GM06990 (cell line): ENCODE results near the gene DBI.

Source experiments
- DNase-seq: peaks from one replicate; pipeline ENCODE4 v3.0.0-alpha.2; 2011; ENCODE audit not compliant: insufficient read length; ENCODE audit errors: extremely low read depth
- H3K27me3 ChIP-seq: replicated peaks from 2 replicates; pipeline ENCODE4 v1.6.0; 2011; ENCODE audit warnings: low read length; ENCODE audit not compliant: control insufficient read depth, insufficient read depth
- H3K36me3 ChIP-seq: 2 replicates; pipeline ENCODE4 v1.5.1; 2011; ENCODE audit warnings: low read length; ENCODE audit not compliant: control insufficient read depth, insufficient read depth
- H3K4me3 ChIP-seq: replicated peaks from 2 replicates; pipeline ENCODE4 v1.5.1; 2011; ENCODE audit warnings: low read depth, mild to moderate bottlenecking, control low read depth, low read length
- CTCF ChIP-seq: IDR thresholded peaks from 2 replicates; pipeline ENCODE4 v1.5.1; 2011; ENCODE audit warnings: low read length, control low read depth, mild to moderate bottlenecking, inconsistent platforms; ENCODE audit not compliant: insufficient read depth, poor library complexity, severe bottlenecking

Gene DBI

GRCh38 chr2:119365436-119365835, 1.3 kb upstream of the DBI start:
- Histone ChIP-seq H3K27me3 (no peaks in the 10 kb centered on the region), H3K4me3 (peak overlapping the region; percentile 94), H3K36me3 (peaks cover 14% of the 10 kb centered on the region)
- TF ChIP-seq CTCF, result no peak
- no peak for DNase-seq

GRCh38 chr2:119366161-119366648, 572 bp upstream of the DBI start:
- Histone ChIP-seq H3K4me3 (peak overlapping the region; percentile 94), H3K27me3 (no peaks in the 10 kb centered on the region), H3K36me3 (peaks cover 22% of the 10 kb centered on the region)
- no peak for TF ChIP-seq CTCF
- DNase-seq, result no peak

GRCh38 chr2:119367472-119368099, 809 bp downstream of the DBI start:
- H3K27me3 ChIP-seq, result no peaks in the 10 kb centered on the region
- DNase-seq, result peak; percentile 59
- TF ChIP-seq CTCF, result no peak
- peaks cover 34% of the 10 kb centered on the region for H3K36me3 ChIP-seq
- H3K4me3 ChIP-seq, result peak overlapping the region; percentile 94

GRCh38 chr2:119369845-119370244, 3.1 kb downstream of the DBI start:
- Histone ChIP-seq H3K27me3 (no peaks in the 10 kb centered on the region), H3K4me3 (no peak overlapping the region), H3K36me3 (peaks cover 42% of the 10 kb centered on the region)
- no peak for TF ChIP-seq CTCF
- DNase-seq, result no peak

- Histone ChIP-seq H3K4me3 (no peak overlapping the region), H3K27me3 (no peaks in the 10 kb centered on the region), H3K36me3 (peaks cover 42% of the 10 kb centered on the region)
- DNase-seq, result no peak
- TF ChIP-seq CTCF, result no peak
These were observed 4.3 kb downstream of the DBI start for GRCh38 chr2:119371111-119371510.
